ENCODE data around the gene TC2N. TPM values are rescaled to one million over a fixed set of nuclear protein-coding genes. Genes with fewer than 3 reads are reported as not detected.

The TC2N gene
- polyA plus RNA-seq, 1 donor from 2014 or later = 2.1 TPM

GRCh38 chr14:91751719-91752118 lies 115.6 kb downstream of the TC2N start:
- no peaks in the 10 kb centered on the region for H3K79me2 ChIP-seq (replicated peaks; ENCODE audit: insufficient read depth, low read length)
- TF ChIP-seq EZH2 (IDR thresholded peaks at IDR 0.05; ENCODE audit: borderline replicate concordance, insufficient read depth, low read length, poor library complexity, severe bottlenecking) (no peak), SMC3 (conservative IDR thresholded peaks at IDR 0.05; ENCODE audit: poor library complexity) (no peak), TAF1 (IDR thresholded peaks at IDR 0.05; ENCODE audit: low read depth) (no peak), MXI1 (conservative IDR thresholded peaks at IDR 0.05; ENCODE audit: poor library complexity, severe bottlenecking) (no peak), POLR2AphosphoS5 (IDR thresholded peaks at IDR 0.05) (no peak), EP300 (conservative IDR thresholded peaks at IDR 0.05; ENCODE audit: poor library complexity, severe bottlenecking) (no peak), RAD21 (conservative IDR thresholded peaks at IDR 0.05) (no peak), REST (IDR thresholded peaks at IDR 0.05; ENCODE audit: borderline replicate concordance) (no peak), CTCF (IDR thresholded peaks at IDR 0.05; ENCODE audit: poor library complexity, severe bottlenecking) (no peak)
- H3K9me3 ChIP-seq (ENCODE audit: low read length) = no peaks in the 10 kb centered on the region
- no peaks in the 10 kb centered on the region for H3K36me3 ChIP-seq (ENCODE audit: insufficient read depth, low read length)
- H3K4me3 ChIP-seq (ENCODE audit: low read length) = no peak overlapping the region
- no peak overlapping the region for H3K9ac ChIP-seq (ENCODE audit: low read length)
- H4K20me1 ChIP-seq (ENCODE audit: insufficient read depth) = no peaks in the 10 kb centered on the region
- no peak overlapping the region for H2AFZ ChIP-seq (ENCODE audit: low read depth, low read length)
- no peaks in the 10 kb centered on the region for H3K9me2 ChIP-seq (ENCODE audit: insufficient read depth, low read length)
- no peak overlapping the region for H3K4me2 ChIP-seq (ENCODE audit: low read length)
- H3K27ac ChIP-seq (ENCODE audit: low read length) = no peak overlapping the region
- no peaks in the 10 kb centered on the region for H3K27me3 ChIP-seq (ENCODE audit: insufficient read depth, low read depth, low read length)
- no peaks in the 10 kb centered on the region for H3F3A ChIP-seq (ENCODE audit: insufficient read depth, low read length, poor library complexity, severe bottlenecking)

- no peak overlapping the region for H3K4me3 ChIP-seq (ENCODE audit: low read length)
- no peak for TF ChIP-seq EP300 (conservative IDR thresholded peaks at IDR 0.05; ENCODE audit: poor library complexity, severe bottlenecking)
- no peak for TF ChIP-seq POLR2AphosphoS5 (IDR thresholded peaks at IDR 0.05)
- TF ChIP-seq EZH2 (IDR thresholded peaks at IDR 0.05; ENCODE audit: borderline replicate concordance, insufficient read depth, low read length, poor library complexity, severe bottlenecking) = no peak
- no peak for TF ChIP-seq SMC3 (conservative IDR thresholded peaks at IDR 0.05; ENCODE audit: poor library complexity)
- TF ChIP-seq MXI1 (conservative IDR thresholded peaks at IDR 0.05; ENCODE audit: poor library complexity, severe bottlenecking) = no peak
- no peak for TF ChIP-seq TAF1 (IDR thresholded peaks at IDR 0.05; ENCODE audit: low read depth)
- no peak for TF ChIP-seq REST (IDR thresholded peaks at IDR 0.05; ENCODE audit: borderline replicate concordance)
- TF ChIP-seq CTCF (IDR thresholded peaks at IDR 0.05; ENCODE audit: poor library complexity, severe bottlenecking) = no peak
- no peaks in the 10 kb centered on the region for H3K79me2 ChIP-seq (replicated peaks; ENCODE audit: insufficient read depth, low read length)
- no peak overlapping the region for H3K27ac ChIP-seq (ENCODE audit: low read length)
- no peak overlapping the region for H3K9ac ChIP-seq (ENCODE audit: low read length)
- H3K4me2 ChIP-seq (ENCODE audit: low read length) = no peak overlapping the region
- no peaks in the 10 kb centered on the region for H3K9me2 ChIP-seq (ENCODE audit: insufficient read depth, low read length)
- H2AFZ ChIP-seq (ENCODE audit: low read depth, low read length) = no peak overlapping the region
- no peaks in the 10 kb centered on the region for H3K27me3 ChIP-seq (ENCODE audit: insufficient read depth, low read depth, low read length)
- no peaks in the 10 kb centered on the region for H3K9me3 ChIP-seq (ENCODE audit: low read length)
- H3F3A ChIP-seq (ENCODE audit: insufficient read depth, low read length, poor library complexity, severe bottlenecking) = no peaks in the 10 kb centered on the region
- no peaks in the 10 kb centered on the region for H4K20me1 ChIP-seq (ENCODE audit: insufficient read depth)
- no peaks in the 10 kb centered on the region for H3K36me3 ChIP-seq (ENCODE audit: insufficient read depth, low read length)
These were observed 116.6 kb downstream of the TC2N start for GRCh38 chr14:91750634-91751198.

Measured in neural cell (in vitro differentiated cells).